SIG-M5 treated with dmso at 0.1 percent for 504 hours (cell line): ENCODE results near the gene ACIN1.
"Not testable (repeated sequence)": the region's sequence is repeated elsewhere in the genome, so short reads cannot be mapped to it uniquely, and the experiment has no call there.

Experiments
- DNase-seq: peaks from one replicate; lab custom pipeline; 2025; ENCODE audit not compliant: unreplicated experiment; lab: John Stamatoyannopoulos, UW

ACIN1 gene

DNA sequence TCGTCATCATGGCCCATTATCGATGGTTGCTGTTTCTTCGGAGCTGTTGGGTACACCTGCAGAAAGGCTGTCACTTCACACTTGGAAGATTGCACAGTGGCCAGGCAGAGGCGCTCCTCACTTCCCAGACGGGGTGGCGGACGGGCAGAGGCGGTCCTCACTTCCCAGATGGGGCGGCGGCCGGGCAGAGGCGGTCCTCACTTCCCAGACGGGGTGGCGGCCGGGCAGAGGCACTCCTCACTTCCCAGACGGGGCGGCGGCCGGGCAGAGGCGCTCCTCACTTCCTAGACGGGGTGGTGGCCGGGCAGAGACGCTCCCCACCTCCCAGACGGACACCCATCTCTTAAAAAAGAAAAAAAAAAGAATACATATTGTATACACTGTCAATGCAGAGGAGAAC, 13.2 kb upstream of the ACIN1 start:
- DNase-seq, result not testable (repeated sequence)

DNA sequence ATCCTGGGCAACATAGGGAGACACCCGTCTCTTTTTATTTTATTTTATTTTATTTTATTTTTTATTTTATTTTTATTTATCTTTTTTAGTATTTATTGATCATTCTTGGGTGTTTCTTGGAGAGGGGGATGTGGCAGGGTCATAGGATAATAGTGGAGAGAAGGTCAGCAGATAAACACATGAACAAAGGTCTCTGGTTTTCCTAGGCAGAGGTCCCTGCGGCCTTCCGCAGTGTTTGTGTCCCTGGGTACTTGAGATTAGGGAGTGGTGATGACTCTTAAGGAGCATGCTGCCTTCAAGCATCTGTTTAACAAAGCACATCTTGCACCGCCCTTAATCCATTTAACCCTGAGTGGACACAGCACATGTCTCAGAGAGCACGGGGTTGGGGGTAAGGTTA, 12.7 kb upstream of the ACIN1 start:
- not testable (repeated sequence) for DNase-seq

DNA sequence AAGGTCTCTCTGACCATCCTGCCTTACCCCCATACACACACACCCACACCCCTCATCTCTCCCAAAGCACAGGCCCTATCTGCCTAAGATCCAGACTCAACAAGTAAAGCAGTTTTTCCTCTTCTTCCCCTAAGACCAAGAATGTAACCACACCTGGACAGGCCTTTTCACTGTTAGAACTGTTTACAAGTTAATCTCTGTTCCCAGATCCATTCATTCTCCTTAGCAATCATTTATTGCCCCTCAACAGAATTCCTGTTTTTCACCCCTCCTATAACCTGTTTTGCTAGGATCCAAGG, 11.8 kb upstream of the ACIN1 start:
- no peak for DNase-seq

DNA sequence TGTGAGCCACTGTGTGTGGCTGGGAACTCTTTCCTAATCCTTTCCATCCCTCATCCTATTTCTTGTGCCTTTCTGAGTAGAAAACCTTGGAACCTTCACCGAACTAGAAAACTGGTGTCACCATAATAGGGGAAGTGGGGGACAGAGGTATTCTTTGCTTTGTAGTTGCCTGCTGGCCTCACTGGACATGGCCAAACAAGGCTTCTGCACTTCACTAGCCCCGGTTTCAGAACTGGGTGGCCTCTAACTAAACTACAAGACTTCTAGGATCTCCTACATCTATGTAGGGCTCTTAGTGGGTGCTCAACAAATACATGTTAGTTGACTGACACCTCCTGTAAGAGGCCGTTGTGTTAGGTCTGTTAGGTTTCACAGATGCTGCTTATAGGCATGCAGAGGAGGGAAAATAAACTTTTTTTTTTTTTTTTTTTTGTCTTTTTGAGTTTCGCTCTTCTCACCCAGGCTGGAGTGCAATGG, 10.4 kb upstream of the ACIN1 start:
- no peak for DNase-seq

DNA sequence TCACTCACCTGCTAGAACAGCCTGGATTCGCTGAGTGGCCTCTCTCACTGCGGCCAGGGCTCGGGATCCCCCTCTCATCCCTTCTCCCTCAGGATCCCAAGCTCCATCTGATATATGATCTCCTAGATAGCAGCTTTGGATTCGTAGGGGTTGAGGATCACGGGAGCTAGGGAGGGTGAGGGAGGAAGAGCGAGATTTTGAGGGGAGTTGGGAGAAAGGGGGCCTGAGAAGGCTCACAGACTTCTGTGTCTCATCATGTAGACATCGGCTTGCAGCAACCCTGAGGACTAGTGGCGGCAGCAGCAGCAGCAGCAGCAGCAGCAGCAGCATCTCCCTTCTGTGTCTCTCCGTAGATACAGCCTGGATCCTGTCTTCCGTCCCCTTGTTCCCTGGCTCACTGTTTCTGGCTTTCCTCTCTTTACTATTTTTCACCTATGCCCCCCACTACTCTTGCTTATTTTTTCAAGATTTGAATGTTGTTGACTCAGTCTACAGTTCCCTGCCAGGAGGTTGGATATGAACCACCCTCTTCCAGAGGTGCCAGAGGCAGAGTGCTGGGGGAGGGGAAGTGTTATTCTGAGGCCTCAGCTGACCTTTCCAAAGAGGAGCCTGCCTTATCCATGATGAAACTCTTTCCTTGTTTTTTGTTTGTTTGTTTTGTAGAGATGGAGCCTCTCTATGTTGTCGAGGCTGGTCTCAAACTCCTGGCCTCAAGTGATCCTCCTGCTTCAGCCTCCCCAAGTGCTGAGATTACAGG, 9.8 kb upstream of the ACIN1 start, which contains the start of gene CIROP:
Gene CIROP, minus strand, starts transcription at position 399 of the 757 bp plus-strand sequence. Its CDS starts 69 bp downstream, at position 330.
- DNase-seq, result no peak

DNA sequence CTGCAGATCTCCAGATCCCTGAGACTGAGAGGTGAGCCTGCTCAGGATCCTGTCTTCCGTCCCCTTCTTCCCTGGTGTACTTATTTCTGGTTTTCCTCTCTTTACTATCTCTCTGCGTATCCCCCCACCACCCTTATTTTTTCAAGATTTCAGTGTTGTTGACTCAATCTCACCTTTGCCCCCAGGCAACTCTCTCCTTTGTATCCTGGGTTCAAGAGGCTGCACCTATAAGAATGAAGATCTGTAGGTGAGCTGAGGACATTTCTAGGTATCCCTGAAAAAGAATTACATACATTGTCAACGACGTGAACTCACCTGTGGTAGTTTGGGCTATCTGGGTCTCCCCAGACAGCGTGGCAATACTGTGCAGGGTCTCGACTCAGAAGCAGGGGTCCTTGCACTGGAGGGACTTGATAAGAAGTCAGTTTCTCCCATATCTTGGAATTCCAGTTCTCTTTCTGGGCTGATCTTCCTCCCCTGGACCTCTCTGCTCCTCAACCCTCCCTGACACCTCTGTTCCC, 9.2 kb upstream of the ACIN1 start:
- no peak for DNase-seq

DNA sequence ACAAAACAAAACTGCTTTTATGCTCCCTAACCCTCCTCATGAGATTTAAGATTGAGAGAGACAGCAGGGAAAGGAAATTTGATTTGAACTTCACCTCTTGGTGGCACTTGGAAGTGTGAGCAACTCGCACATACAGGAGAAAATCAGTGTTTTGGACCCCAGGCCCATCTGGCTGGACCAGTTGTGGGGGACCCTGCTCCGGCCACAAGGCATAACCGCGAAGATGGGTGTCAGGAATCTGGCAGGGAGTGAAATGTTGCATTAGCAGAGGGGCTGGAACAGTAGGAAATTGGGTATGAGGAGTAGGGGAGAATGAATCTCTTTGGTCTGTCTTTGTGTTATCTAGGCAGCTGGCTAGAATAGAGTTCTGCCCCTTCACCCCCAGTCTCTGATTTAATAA, 8.6 kb upstream of the ACIN1 start:
- no peak for DNase-seq

DNA sequence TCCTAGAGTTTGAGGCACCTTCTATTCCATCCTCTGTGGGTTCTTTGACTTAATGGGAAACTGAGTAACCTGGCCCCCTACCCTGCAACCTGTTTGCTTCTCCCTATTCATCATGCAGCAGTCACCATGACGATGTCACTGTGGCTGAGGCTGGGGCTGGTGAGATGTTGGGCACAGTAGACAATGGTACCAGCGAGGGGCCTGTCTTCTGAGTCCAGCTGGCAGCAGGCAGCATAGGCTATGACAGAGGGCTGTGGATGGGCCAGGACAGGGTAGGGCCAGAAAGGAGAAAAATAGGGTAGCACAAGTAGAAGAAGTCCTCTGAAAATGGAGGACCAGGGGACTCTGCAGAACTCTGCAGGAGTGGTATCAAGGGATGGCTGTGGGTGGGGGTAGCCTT, 7.9 kb upstream of the ACIN1 start:
- DNase-seq, result no peak

DNA sequence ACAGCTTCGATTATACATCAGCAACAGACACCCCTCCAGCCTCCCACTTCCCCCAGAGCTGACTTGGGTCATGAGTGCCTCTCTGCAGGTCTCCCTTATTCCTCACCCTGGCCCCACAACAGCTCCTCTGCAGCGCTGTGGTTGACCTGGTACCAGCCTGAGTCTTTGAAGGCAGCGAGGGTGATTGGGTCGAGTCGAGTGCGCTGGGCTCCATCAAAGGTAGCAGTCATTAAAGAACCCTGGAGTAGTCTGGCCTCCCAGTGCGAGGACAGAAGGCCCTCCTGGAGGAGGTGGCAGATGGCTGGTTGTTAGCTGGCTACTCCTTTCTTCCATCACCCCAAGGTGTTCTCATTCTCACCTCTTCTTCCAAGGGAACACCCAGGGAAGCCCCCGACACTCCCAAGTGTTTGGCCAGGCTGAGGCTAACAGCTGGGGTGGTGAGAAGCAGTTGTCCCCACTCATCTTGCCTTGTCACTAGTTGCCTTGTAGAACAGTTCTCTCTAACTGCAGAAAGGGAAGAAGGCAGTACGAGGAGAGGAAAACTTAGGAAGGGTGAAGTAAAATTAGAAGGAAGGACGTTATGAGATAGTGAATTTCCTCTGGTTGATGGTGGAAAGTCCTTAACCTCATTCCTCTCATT, 7.2 kb upstream of the ACIN1 start:
- DNase-seq, result no peak

DNA sequence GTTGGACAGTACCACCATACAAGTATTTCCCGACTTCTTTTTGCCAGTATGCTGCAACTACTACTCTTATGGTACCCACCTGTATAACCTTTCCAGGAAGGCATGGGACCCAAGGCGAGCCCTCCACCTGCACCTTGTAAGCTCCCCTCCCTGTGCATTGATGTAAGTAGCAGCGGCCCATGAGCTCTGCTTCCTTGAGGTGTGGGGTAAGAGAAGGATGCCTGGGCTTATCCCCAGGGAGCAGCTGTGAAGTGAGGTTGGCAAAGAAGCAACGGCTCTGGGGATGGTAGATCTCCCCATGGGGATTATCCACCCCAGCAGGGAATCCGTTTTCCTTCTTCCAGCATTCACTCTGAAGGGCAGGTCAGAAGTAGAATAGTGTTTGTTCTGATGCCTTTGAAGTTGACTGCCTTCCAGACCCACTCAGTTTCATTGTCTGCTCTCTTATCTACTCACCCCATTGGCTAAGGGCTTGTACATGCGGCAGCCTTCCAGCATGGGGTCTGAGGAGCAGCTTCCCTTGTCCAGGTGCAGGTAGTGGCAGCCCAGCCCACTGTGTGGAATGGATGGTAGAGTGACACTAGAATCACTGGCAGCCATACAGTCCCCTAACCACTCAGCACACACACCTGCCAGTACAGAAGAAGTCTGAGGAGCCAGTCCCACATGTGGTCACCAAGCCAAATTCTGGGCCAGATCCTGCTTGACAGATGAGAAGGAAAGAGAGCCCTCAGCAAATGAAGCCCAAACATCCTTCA, 6.5 kb upstream of the ACIN1 start:
- DNase-seq, result no peak

DNA sequence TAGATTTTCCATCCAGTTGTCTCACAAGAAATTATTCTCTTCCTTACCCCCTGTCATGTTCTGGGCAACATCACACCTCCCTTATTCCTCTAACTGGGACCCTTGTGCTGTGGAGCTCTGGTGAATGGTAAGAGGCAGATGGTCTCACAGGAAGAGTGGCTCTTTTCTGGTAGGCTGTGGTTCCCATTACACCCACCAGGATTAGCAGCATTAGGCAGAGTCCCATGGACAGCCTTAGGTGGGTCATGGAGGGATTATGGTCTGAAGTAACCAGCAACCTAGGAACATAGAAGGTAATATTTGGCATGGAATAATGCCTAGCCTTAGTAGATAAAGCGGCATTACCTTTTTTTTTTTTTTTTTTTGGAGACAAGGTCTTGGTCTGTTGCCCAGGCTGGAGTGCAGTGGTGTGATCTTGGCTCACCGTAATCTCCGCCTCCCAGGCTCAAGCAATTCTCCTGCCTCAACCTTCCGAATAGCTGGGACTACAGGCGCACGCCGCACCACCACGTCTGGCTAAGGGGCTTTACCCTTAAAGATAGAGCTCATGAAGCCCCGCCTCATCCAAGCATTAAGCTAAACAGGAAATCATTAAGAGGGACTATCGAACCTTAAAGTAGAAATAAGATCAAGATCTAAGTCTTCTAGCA, 4.4 kb upstream of the ACIN1 start:
- DNase-seq, result no peak

DNA sequence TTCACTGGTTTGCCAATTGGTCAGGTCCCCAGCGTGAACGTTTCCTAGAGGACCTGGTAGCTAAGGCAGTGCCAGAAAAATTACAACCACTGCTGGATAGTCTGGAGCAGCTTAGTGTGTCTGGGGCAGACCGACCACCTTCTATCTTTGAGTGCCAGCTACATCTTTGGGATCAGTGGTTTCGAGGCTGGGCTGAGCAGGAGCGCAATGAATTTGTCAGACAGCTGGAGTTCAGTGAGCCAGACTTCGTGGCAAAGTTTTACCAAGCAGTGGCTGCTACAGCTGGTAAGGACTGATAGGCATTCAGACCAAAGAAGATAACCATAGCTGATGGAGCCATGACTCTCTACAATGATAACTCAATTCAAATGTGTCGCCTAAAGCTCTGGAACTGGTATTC, 2.9 kb upstream of the ACIN1 start:
- DNase-seq, result no peak

DNA sequence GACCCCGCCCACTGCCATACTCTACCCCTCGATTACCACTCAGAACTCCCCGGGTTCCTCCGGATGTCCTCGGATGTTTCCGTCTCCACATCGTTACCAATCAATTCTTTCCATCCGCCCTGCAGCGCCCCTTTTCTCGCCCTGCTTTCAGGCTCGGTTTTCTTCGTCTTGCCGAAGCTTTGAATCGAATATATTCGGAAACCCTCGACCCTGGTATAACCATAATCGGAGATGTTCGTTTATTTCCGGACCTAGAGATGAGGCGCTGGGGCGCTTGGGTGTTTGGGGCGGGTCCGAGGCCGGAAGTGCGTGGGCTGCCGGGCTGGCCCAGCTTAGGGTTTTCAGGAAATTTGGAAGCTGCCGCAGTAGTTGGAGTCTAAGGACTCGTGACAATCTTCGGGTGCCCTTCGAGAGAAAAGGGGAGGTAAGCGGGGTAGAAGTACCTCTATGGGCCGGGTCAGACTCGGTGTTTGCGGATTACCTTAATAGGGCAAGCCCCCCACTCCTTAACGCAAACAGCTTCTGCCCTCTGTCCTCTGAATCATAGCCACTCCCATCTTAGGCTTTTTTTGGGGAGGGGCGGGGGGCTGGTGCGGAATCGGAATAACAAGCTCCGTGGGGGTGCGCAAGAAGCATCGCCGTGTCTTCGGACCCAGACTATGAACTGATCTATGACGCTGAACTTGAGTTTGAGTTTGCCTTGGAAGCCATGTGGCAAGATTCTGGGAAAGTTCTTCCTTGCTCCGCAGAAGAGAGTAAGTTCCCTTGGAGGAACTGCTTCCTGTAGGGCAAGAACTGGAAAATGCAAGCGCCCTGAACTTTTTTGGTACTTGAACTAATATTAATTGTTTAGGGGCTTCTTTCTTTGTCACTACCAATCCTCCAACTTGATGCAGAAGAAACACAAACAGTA, 516 bp upstream of the ACIN1 start, which contains the start of gene C14orf119:
Gene C14orf119, plus strand, starts transcription at position 310 of the 913 bp plus-strand sequence. CDS start 2,154 bp downstream, outside the sequence.
- DNase-seq, result no peak

DNA sequence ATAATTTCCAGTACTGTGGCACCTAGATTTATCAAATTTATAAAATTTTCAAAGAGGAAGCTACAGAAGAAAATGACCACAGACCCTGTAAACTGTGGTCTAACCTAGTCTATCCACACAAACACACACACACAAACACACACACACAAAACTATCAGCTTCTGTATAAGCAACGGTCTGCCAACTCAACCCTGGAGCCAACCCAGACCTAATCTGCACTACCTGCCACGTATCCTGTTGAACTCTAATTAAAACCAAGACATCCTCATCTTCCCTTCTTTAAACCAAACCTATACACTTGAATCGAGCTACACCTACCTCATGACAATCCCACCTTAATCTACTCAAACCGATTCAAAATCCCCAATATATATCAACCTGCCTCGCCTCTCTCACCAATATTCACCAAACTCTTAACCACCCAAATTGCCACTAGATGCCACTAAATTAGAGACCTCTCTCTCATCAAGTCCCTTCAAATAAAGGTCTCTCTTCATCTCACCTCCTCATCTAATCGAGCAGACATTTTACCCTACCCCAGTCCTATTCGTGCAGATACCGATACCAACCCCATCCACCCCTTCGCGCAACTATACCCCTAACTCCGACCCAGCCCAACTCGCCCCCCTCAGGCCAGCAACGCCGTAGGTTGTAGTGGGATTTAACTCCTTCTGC, 808 bp downstream of the ACIN1 start:
- no peak for DNase-seq

DNA sequence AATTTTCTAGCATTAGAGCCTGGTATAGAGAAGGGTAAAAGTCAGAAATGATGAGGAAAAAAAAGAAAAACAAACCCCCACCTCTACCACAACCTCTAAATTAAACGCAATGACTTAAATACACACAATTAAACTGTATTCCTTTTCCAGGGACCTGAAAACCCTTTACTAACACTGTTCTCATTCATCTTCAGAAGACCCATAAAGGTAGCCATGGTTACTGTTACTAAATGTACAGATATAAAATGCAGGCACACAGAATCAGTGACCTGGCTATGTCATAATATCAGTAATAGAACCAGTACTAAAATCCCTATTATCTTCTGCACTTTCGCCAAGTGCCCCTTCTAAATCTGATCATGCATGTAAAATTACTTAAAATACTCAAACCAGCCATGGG, 1.4 kb downstream of the ACIN1 start:
- DNase-seq, result no peak

DNA sequence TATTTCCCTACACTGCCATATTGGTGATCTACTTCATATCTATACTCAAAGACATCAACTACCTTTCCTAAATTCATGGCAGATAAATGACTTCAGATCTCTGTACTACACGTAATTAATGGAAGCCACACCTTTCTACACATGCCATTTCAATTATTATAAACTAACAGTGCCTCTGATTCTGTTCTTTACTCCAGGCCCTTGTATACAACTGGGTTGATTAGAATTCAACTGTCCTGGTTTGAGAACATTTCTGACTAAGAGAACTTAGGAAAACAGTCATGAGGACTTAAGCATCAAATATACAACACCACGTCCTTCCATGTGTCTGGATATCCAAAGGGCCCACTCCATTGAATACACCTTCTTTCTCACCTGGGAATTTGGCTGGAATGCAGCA, 1.8 kb downstream of the ACIN1 start:
- no peak for DNase-seq

DNA sequence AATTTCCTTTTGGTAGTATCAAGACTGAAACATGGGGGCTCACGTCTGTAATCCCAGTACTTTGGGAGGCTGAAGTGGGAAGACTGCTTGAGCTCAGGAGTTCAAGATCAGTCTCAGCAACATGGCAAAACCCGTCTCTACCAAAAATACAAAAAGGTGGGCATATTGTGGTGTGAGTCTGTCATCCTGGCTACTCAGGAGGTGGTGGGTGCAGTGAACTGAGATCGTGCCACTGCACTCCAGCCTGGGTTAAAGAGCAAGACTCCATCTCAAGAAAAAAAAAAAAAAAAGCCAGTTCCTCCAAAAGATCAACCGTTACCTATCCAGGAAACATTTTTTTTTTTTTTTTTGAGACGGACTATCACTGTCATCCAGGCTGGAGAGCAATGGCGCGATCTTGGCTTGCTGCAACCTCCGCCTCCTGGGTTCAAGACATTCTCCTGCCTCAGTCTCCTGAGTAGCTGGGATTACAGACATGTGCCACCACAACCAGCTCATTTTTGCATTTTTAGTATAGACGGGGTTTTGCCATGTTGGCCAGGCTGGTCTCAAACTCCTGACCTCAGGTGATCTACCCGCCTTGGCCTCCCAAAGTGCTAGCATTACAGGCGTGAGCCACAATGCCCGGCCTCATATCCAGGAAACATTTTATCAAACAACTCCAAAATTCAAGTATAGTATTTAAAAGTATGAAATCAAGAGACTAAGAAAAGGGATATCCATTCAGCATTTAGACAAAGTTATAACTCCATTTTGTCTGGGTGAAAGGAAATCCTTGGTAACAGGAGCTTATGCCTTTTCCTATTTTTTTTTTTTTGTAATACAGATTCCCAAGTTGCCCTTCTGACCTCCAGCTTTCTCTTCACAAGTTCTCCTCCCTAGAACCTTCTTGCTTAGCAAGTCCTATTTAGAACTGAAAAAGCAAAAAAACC, 3.4 kb downstream of the ACIN1 start:
- no peak for DNase-seq

DNA sequence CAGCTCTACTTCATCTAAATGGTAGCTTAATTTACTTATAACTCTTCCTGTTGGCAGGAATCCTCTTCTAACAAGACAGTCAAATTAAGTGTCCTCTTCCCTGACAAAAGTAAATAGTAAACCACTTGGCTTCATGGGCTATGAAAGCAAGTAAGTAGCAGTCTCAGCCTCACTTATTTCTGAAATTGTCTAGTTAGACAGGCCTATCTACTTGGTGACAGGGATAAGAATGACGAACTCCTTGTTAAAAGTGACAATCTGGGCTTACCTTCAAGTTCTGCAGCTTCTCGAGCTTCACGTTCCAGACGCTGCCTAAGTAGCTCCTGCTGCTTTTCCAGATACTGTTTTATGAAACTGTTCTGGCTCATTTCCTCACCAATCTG, 4.7 kb downstream of the ACIN1 start:
- no peak for DNase-seq
